GM19240 (cell line): ENCODE measurements around the gene HADH.
A peak's percentile ranks its signal among the peaks of the same experiment; 100 is the strongest.
"Not testable (repeated sequence)": the region's sequence is repeated elsewhere in the genome, so short reads cannot be mapped to it uniquely, and the experiment has no call there.

Source experiments
- DNase-seq: peaks from one replicate; pipeline ENCODE4 v3.0.0; 2011; ENCODE audit warnings: low spot score; ENCODE audit not compliant: insufficient read length

Gene HADH

GRCh38 chr4:107994894-107995293 lies 5.2 kb downstream of the HADH start:
- no peak for DNase-seq

GRCh38 chr4:107996949-107997788 lies 7.5 kb downstream of the HADH start:
- DNase-seq = no peak

- no peak for DNase-seq
Measured at GRCh38 chr4:107997794-107998193, 8.1 kb downstream of the HADH start.

GRCh38 chr4:107999932-108000539 lies 10.3 kb downstream of the HADH start:
- DNase-seq = no peak

- DNase-seq = no peak
Measured at GRCh38 chr4:108001540-108002135, 11.9 kb downstream of the HADH start.

GRCh38 chr4:108003982-108004515 lies 14.4 kb downstream of the HADH start:
- no peak for DNase-seq

GRCh38 chr4:108004646-108005045 lies 15.0 kb downstream of the HADH start:
- DNase-seq = no peak

GRCh38 chr4:108005807-108006206 lies 16.1 kb downstream of the HADH start:
- no peak for DNase-seq

- no peak for DNase-seq
Measured at GRCh38 chr4:108006361-108006760, 16.7 kb downstream of the HADH start.

GRCh38 chr4:108007984-108008383 lies 18.3 kb downstream of the HADH start:
- DNase-seq = no peak

GRCh38 chr4:108008721-108009120 lies 19.0 kb downstream of the HADH start:
- no peak for DNase-seq

GRCh38 chr4:108010167-108010566 lies 20.5 kb downstream of the HADH start:
- DNase-seq = no peak

- not testable (repeated sequence) for DNase-seq
Measured at GRCh38 chr4:108012382-108012781, 22.7 kb downstream of the HADH start.

- no peak for DNase-seq
Measured at GRCh38 chr4:108013327-108013726, 23.6 kb downstream of the HADH start.

GRCh38 chr4:108013955-108014354 lies 24.3 kb downstream of the HADH start:
- DNase-seq = no peak

- DNase-seq = peak; percentile 60
Measured at GRCh38 chr4:108018040-108018883, 28.6 kb downstream of the HADH start.

- DNase-seq = no peak
Measured at GRCh38 chr4:108018884-108019187, 29.1 kb downstream of the HADH start.

GRCh38 chr4:108024085-108024877 lies 34.6 kb downstream of the HADH start:
- DNase-seq = no peak

- DNase-seq = no peak
Measured at GRCh38 chr4:108024878-108025165, 35.1 kb downstream of the HADH start.

- DNase-seq = no peak
Measured at GRCh38 chr4:108029016-108029720, 39.5 kb downstream of the HADH start.
